Measurements from ENCODE around the gene PLCL1.

Gene PLCL1

DNA sequence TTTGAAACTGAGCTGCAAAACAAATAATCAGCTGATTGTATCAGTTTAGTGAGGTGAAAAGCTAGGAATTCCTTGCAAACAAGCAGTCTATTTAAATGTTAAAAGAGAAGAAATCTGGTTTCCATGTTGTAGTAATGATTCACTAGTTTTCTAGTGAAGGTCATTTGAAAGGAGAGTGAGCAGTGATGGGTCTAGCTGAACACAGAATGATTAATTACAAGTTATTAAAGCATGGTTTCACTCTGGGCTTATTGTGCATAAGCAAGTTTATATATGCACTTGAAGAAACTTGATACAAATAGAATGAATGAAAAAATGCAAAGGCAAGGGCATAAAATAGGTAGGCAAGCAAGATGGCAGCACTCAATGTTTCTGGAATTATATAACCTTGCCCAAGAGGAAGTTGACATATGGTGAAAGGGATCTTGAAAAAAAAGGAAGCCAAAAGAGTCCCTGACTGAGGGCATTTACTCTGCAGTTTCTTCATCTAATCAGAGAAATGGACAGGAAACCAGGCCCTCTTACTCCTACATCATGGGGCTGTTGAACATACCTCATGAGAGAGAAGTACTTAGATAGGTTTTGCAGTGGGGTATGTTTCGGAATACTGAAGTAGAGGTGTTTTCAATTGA lies 53.2 kb downstream of the PLCL1 start:
- DNase-seq (ENCODE audit: low spot score), result no peak

DNA sequence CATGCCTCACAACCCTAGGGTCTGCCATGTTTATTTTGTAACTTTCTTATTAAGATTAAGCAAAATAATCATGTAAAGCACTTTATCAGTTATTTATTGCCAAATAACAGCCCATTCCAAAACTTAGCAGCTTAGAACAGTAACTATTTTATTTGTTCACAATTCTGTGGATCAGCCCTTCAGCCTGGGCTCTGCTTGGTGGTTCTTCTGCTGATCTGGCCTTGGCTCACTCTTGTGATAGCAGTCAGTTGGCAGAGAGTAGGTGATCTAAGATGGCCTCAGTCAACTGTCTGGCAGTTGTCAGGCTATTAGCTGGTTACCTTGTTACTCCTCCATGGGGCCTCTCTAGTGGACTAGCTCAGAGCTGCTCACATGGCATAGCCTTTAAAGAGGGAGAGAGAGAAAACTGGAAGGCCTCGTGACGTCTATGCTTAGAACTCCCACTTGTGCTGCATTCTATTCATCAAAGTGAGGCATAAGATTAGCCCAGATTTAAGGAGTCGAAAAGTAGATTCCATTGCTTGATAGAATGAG lies 54.3 kb downstream of the PLCL1 start:
- DNase-seq (ENCODE audit: low spot score), result no peak

DNA sequence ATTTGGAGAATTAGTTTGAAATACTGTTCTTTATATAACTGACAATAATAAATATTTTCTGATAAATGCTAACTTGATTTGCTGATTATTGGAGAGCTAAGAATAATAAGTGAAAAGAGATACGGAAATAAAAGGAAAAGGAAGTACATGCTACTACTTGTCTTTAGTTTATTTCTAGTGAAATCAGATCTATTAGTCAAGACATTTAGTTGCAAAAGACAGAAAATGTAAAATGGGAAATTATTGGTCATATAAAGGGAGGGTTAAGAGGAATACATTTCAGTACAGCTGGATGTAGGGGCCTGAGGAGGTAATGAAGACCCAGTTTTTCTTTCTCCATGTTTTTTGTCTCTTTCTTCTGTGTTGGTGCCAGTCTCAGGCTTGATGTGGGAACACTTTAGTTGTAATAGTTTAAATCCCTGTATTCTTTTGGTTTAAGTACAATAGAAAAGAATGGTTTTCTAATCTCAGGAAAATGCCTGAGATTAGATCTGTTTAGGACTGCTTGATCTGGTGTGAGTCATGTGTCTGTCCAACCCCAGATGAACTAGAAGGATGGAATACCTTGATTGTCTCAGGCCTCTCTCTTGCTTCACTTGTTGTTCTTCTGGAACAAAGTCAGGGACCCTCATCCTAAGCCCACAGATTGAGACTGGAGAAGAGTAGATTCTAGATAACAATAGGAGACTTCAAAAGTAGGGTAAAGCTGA lies 58.0 kb downstream of the PLCL1 start:
- DNase-seq (ENCODE audit: low spot score), result no peak

DNA sequence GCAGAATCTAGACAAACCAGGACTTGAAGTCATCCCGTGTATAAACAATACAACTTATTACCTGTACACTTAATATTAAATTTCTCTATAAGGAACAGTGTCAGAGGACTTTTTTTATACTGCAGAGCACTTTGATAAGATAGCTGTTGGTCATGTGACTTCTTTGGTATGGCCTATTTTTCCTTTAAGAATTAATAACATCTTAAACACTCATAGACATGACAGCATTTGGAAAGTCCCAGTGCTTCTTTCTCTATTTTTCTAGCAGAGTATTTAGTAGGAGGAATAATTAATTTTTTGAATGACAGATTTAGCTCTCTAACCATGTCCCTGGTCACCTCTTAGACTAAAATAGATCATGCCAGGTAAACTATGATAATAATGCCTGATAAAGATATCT lies 59.4 kb downstream of the PLCL1 start:
- no peak for DNase-seq (ENCODE audit: low spot score)

DNA sequence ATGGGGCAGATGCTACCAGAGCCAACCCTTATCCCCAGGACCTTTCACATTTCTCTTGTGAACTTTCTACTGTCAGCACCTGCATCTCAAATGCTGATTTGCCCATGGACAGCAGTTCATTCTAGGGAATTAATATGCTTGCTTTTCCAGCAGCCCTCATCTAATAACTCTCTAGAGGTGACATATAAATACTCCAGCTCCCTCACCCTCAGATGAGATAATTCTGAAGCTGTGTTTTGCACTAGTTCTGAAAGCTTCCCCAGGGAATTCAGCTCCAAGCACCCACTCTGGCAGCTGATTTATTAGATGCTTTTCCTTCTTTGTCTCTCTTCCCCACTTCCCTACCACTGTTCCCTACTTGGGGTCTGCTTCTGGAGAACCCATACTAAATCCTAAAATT lies 62.1 kb downstream of the PLCL1 start:
- no peak for DNase-seq (ENCODE audit: low spot score)

DNA sequence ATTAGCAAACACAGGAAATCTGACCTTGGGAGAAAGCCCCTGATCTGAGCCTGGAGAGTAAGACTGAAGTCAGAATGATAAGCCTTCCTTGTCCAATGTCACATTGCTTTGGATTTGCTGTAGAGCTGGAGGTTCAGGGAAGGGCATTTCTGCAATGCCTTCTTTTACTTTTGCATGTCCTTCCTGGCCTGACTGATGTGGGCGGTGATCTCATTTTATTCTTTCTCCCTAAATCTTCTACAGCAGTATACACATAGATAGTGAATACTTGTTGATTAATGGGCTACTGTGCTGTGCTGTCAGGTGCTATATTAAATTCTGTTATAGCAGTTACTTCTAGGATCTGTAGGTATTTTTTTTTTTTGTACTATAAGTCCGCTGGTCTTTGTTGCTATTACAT lies 62.6 kb downstream of the PLCL1 start:
- no peak for DNase-seq (ENCODE audit: low spot score)

DNA sequence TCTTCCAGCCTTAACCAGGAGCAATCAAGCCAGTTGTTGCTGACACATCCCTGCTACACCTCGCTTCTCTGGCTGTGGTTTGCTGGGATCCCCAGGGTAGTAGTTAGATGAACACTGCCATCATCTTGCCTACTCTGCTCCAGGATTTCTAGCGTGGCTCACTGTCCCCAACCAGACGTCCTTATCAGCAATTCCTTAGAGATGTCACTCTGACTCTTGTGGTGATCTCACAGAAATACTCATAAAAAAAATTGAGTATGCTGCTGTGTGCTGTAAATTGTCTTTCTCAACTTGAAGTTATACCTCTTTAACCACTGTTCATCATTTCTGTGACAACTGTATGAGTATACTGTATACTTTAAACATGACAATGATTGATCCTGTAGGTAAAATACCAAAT lies 63.2 kb downstream of the PLCL1 start:
- no peak for DNase-seq (ENCODE audit: low spot score)

DNA sequence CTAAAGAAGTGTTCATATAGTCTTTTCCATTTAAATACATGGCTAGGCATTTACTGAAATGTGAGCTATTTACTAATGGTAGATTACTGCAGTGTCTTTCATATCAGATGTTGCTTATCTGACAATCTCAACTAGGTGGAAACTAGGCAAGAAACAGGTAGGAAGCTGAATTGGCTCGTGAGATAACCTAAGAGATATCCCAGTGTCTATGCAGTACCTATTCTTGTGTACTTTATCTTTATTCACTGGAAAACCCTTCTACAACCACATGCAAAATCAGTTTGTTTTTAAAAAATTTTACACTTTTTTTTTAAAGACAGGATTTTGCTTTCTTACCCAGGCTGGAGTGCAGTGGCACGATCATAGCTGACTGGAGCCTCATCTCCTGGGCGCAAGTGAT lies 63.8 kb downstream of the PLCL1 start:
- no peak for DNase-seq (ENCODE audit: low spot score)

DNA sequence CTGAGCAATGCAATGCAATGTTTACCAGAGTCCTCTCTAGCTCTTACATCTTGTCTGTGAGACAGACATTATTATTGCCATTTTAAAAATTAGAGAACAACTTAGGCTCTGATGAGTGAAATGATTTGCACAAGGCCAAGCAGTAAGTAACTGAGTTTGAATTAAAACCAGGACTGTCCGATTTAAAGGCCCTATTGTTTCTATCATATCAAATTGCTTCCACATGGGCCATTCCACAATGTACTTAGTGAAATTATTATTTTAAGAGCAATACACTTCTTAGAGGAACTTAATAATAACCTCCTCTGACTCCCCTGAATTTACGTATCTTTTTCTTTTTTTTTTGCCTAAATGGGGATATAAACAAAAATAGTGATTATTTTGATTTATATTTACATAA lies 64.6 kb downstream of the PLCL1 start:
- DNase-seq (ENCODE audit: low spot score), result no peak

DNA sequence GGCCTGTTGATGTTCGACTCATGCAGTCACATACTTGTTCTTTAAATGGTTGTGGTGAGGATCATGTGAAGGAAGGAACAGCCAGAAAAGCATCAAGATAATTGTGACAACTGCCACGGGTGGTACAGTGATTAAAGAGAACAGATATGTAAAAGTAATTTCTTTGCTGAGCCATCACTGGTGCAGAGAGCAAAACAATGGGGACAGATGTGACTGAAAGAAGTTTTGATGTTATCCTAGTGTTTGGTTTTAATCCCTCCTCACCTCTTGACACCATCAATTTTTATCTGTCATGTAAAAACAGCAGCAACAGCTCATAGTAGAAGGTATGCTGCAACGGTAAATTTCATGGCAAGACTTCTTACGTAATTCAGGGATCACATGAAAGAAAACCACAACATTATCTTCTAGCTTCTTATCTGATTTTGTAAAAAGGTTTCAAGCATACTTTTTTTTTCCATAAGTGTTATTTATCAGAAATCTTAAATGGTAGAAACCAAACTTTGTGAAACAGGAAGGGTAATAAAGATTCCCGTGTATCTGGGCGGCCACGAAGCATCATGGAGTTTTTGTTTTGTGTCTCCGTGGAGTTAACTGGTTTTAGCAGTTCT lies 65.2 kb downstream of the PLCL1 start:
- no peak for DNase-seq (ENCODE audit: low spot score)

DNA sequence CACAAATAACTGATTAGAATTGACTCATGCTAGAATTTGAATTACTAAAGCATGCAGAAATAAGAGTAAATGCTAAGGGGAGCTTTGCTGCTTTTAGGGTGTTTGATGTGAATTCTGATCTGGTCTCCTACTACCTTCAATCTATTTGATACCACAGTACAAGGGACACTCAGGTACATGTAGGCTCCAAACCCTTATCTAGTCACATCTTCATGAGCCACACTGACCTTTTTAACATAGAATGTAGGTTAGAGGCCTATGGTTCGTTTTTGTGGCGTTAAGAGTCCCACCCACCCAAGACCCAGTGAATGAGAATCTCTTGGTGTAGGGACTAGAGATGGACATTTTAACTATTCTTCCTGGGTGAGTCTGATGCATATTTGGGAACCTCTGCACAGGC lies 65.7 kb downstream of the PLCL1 start:
- DNase-seq (ENCODE audit: low spot score), result no peak

DNA sequence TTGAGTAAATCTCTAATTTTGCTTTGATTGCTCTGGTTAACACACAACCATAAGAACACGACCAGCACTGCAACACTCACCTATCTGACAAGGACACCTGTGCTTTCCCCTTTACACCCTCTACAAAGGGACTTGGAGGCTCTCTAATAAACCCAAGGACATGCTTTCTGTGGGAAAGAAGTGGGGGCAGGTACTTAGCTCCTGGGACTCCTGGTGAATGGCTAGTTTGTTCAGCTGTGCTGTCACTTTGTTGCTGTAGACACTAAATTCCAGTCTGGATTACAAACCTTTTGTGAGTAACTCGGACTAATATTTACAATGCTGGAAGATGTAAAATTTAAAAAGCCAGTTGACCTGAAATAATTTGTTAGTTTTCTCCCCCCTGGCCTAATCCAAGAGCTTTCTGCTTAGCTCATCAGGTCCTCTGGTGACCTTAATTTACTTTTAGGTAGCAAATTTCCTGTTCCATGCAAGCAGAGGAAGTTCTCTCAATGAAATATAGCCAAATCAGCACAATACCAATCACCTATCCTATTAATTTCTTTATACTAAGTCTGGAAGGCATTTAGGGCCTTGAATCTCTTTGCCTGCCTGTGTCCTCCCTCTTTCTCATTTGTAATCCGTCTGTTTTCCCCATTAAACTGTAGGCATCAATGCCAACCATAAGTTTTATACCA lies 67.5 kb downstream of the PLCL1 start:
- DNase-seq (ENCODE audit: low spot score), result no peak

DNA sequence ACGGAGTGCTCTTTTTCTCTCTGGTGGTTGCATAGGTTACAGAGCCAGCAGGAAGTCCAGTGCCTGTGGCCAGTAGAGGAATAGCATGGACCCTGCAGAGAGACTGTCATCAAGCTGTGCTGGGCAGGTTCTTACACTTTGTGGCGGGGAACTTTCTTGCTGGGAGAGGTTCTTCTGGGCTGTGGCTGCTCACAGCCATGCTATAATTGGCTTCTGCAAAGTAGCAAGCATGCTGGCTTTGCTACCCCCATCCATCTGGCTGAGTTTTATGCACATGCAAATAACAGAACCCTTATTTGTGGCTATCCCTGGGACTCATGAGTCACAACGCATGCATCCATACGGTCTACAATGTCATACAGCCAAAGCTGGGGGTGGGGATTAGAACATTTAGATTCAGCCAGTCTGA lies 68.9 kb downstream of the PLCL1 start:
- no peak for DNase-seq (ENCODE audit: low spot score)

DNA sequence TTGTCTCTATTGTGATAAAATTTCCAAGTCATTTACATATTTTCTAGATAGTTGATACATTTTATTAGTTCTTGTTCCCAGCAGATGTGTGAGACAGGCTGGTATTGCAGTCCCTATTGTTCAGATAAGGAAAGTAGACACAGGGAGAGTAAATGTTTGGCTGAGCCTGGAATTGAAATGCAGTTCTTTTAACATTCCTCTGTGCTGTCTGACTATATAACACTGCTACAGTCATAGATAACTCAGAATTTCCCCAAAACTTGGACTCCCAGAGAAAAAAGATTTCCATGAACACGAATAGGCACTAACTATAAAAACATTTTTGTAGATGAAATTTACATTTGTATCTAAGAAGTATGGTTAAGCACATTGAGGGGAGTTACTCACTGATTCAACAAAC lies 71.4 kb downstream of the PLCL1 start:
- no peak for DNase-seq (ENCODE audit: low spot score)

DNA sequence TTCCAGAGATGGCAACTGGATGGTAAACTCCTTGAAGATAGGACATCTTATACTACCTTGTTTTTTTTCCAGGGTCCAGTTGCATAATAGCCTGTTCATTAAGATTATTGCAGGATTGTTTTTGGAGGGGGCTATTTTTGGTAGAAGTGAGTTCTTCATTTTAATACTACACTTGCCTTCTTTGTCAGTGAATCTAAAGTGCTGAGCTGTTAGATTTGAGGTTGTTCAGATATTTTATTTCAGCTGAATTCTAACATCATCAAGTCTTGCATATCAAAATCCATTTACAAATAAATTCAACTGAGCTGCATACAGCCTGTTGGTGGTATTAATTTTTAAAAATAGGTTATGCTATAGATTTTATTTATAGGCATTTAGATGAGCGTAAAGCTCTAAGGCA lies 72.1 kb downstream of the PLCL1 start:
- no peak for DNase-seq (ENCODE audit: low spot score)

DNA sequence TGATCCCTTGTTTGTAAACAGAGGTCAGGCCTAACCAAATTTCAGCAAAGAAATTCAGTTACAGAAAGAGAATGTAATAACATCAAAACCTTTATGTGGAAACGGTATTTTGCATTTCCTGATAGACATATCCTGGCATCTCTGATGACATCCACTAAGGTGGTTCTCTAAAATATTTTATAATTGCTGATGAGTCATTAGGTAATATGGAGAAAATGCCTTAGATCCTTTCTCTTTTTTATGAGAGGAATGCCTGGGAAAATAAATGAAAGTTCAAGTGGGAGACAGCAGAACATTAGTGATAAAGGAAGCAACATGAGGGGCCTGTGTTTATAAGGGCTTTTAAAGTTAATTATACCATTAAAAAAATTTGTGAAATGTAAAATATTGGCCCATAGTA lies 72.6 kb downstream of the PLCL1 start:
- DNase-seq (ENCODE audit: low spot score), result no peak

DNA sequence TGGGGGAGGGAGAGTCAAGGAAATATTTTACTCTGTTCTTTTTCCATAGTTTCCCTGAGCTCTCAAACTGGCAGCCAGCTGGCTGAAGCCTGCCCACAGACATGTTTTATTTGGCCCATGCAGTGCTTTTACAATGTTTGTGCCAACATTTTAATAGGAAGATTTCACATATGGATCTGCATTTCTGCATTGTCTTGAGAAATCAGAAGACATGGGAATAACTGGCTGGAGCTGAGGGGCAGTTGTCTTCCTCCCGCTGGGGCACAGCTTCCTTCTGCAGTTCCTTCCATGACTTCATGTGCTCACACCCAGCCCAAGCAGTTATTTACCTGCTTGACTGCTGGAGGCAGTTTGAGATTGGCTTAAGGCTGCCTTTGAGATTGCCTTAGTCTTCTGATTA lies 74.4 kb downstream of the PLCL1 start:
- no peak for DNase-seq (ENCODE audit: low spot score)

DNA sequence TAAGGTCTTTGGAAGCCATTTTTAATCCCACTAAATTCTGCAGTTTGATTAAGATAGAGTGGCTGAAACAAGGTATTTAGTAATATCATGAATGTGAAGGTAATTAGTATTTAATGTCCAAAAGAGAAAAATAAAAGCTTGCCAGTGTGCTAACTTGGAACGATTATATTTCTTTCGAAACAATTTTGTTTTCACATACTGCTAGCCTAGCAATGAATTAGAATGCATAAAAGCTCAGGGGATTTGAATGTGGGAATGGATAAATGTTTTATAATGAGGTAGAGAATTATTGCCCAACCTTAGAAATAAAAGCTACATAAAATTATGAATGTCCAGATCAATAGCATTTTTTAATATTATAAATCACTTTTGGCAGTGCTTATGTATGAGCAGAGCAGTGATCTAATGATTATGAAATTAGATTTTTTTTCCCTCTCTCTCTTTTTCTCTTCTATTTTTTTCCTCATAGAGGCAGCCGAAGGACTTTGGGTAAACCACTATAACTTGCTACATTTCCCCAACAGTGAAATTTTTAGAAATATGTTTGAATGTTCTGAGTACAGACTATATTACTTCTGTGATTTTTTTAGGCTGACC lies 75.5 kb downstream of the PLCL1 start:
- DNase-seq (ENCODE audit: low spot score), result no peak

DNA sequence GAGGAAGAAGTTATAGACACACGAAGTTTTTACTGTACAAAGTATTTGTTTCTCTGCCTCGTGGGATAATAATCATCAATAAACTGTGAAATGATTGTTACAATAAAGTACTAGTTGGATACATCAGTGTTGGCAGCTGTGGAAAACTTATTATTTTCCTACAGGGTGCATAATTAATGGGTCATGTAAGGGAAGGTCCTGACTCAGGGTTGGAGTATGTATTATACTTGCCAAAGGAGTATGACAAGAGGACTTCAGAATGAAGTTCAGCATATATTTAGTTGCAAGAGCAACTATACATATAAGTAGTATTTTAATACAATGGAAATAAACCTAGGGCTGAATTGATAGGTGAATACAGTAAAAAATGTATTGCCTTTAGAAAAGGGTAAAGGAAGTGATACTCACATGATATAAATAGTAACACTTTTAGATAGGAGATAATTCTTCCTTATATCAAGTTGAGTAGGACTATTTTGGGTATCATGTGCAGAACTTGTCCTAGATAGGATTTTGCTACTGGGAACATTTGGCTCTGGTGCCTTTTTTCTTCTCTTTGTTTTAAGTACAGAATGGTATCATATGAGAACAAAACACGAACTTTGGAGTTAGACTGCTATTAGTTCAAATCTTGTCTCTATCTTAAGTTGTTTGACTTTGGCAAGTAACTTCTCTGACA lies 79.1 kb downstream of the PLCL1 start:
- no peak for DNase-seq (ENCODE audit: low spot score)

DNA sequence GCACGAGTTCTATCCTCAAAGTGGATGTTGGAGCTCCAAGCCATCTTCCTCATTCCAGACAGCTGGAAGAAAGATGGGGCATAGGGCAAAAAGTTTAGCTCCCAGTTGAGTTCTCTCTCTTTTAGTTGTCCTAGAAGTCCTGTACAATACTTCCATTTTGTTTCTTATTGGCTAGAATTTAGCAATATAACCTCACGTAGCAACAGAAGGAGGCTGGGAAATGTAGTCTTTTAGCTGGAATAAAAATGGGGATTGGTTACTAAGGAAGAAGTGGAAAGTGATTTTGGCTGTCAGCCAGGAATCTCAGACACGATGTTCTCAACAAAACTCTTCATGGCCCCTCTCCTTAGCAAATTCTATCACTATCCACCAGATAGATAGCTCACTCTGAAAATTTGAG lies 79.9 kb downstream of the PLCL1 start:
- no peak for DNase-seq (ENCODE audit: low spot score)

DNA sequence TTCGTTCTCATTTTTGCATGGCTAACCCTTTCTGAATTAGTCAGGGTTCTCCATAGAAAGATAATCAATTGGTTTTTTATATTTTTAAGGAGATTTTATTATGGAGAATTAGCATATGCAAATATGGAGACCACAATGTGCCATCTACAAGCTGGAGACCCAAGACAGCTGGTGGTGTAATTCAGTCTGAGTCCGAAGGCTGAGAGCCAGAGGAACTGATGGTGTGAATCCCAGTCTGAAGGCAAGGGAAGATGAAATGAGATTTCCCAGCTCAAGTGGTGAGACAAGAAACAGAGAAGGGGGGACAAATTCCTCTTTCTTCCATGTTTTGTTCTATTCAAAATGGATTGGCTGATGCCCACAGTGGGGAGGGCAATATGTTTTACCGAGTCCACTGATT lies 80.7 kb downstream of the PLCL1 start:
- no peak for DNase-seq (ENCODE audit: low spot score)

DNA sequence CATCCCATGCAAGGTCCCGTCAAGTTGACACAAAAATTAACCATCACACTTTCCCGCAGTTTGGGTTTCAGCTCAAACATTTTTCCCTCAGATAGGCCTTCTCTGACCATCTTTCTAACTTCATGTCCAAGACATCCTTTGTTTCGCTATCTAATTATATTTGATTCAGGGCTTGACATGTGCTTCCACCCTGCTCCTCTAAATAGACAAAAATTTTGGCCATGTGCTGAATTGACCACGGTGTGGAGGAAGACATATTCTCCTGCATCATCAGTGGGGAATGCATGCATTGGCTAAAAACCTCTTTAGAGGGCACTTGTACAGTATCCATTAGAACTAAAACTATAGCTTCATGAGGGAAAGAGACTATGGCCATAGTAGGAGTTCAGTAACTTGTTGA lies 81.2 kb downstream of the PLCL1 start:
- no peak for DNase-seq (ENCODE audit: low spot score)
